Endodermal cell (in vitro differentiated cells): ENCODE results near the gene ZBTB25. TPM values are rescaled to one million over a fixed set of nuclear protein-coding genes. Genes with fewer than 3 reads are reported as not detected.

Experiments used
- DNase-seq: peaks from one replicate; pipeline ENCODE4 v3.0.0-alpha.2; 2017
- H3K27ac ChIP-seq: 2 replicates; pipeline ENCODE4 v1.5.1; 2013; ENCODE audit warnings: mild to moderate bottlenecking, low read depth, low read length, moderate library complexity
- H3K27me3 ChIP-seq: 2 replicates; pipeline ENCODE4 v1.6.1; 2013; ENCODE audit warnings: mild to moderate bottlenecking, low read length, moderate library complexity; ENCODE audit not compliant: insufficient read depth, control insufficient read depth, poor library complexity, severe bottlenecking
- H3K36me3 ChIP-seq: 2 replicates; pipeline ENCODE4 v1.7.0; 2013; ENCODE audit warnings: mild to moderate bottlenecking, low read length, moderate library complexity; ENCODE audit not compliant: control insufficient read depth, insufficient read depth
- H3K4me1 ChIP-seq: one replicate; pipeline ENCODE4 v1.7.0; 2013; ENCODE audit warnings: low read length; ENCODE audit not compliant: control insufficient read depth, insufficient read depth
- H3K4me3 ChIP-seq: 2 replicates; pipeline ENCODE4 v1.5.1; 2013; ENCODE audit warnings: mild to moderate bottlenecking, low read length, moderate library complexity
- H3K9ac ChIP-seq: 2 replicates; pipeline ENCODE4 v1.6.1; 2013; ENCODE audit warnings: mild to moderate bottlenecking, low read length, moderate library complexity; ENCODE audit not compliant: poor library complexity, severe bottlenecking; ENCODE audit errors: extremely low read depth
- H3K9me3 ChIP-seq: 2 replicates; pipeline ENCODE4 v1.6.1; 2013; ENCODE audit warnings: mild to moderate bottlenecking, low read length, moderate library complexity; ENCODE audit not compliant: control insufficient read depth
- H3K27ac Mint-ChIP-seq: 2 replicates; pipeline ENCODE4 v1.8.0; 2020; ENCODE audit warnings: mixed read lengths
- H3K27me3 Mint-ChIP-seq: 2 replicates; pipeline ENCODE4 v1.8.0; 2021; ENCODE audit warnings: mild to moderate bottlenecking, mixed read lengths; ENCODE audit not compliant: insufficient read depth
- H3K36me3 Mint-ChIP-seq: 2 replicates; pipeline ENCODE4 v1.8.0; 2020; ENCODE audit warnings: low read depth, mixed read lengths
- H3K4me1 Mint-ChIP-seq: 2 replicates; pipeline ENCODE4 v1.8.0; 2020; ENCODE audit warnings: mixed read lengths
- H3K4me3 Mint-ChIP-seq: 2 replicates; pipeline ENCODE4 v1.8.0; 2020; ENCODE audit warnings: mild to moderate bottlenecking, moderate library complexity, mixed read lengths
- H3K9me3 Mint-ChIP-seq: 2 replicates; pipeline ENCODE4 v1.8.0; 2020; ENCODE audit warnings: mild to moderate bottlenecking, mixed read lengths
- CTCF ChIP-seq: fragments of 200-600 bp; sonication (generic); conservative IDR thresholded peaks from 2 replicates; pipeline ENCODE4 v1.5.0; 2021; ENCODE audit warnings: antibody characterized with exemption, mild to moderate bottlenecking
- WGBS, 2 experiments: methylation state at CpG; one replicate each; pipeline versions ENCODE4 v1.1.5 to v1.1.7; 2013; ENCODE audit warnings: missing lambda C conversion rate in 2 of 2, mixed read lengths in 1 of 2; ENCODE audit not compliant: insufficient coverage in 1 of 2, insufficient read length in 1 of 2; 5-methylcytosine and 5-hydroxymethylcytosine counted together
- total RNA-seq, 2 donors: library from RNA; stranded (reverse); fragmentation: NEBNext Ultra II Directional in 1 of 2; extraction: Animal tissue kit (Norgen Biotek cat#: 25700) in 1 of 2; gene quantifications; 2 replicates in 1 of 2; 3 replicates in 1 of 2; pipeline ENCODE4 v1.2.1, GENCODE V29; 2021

ZBTB25 gene
- total RNA-seq, 2 donors from 2014 or later, result 14.0 to 17.0 TPM

- H3K36me3 ChIP-seq, result peaks cover 45% of the 10 kb centered on the region
- no peak overlapping the region for H3K4me3 ChIP-seq
- no peaks in the 10 kb centered on the region for H3K4me1 ChIP-seq
- Mint-ChIP-seq H3K27ac (no peak overlapping the region), H3K4me1 (peaks cover 4% of the 10 kb centered on the region), H3K9me3 (no peaks in the 10 kb centered on the region), H3K36me3 (peaks cover 44% of the 10 kb centered on the region), H3K27me3 (no peaks in the 10 kb centered on the region), H3K4me3 (no peak overlapping the region)
- no peaks in the 10 kb centered on the region for H3K27me3 ChIP-seq
- no peak for TF ChIP-seq CTCF
- 100% methylated on average over 2 of the region's 2 CpGs for WGBS, 2 experiments
- H3K27ac ChIP-seq, result no peak overlapping the region
- H3K9ac ChIP-seq, result no peak overlapping the region
- no peaks in the 10 kb centered on the region for H3K9me3 ChIP-seq
- DNase-seq, result no peak
These were observed 96.3 kb downstream of the ZBTB25 start for GRCh38 chr14:64407329-64407728.

- peaks cover 42% of the 10 kb centered on the region for H3K36me3 ChIP-seq
- H3K9me3 Mint-ChIP-seq, result no peaks in the 10 kb centered on the region
- DNase-seq, result no peak
- H3K27ac ChIP-seq, result no peak overlapping the region
- H3K36me3 Mint-ChIP-seq, result peaks cover 35% of the 10 kb centered on the region
- no peak overlapping the region for H3K9ac ChIP-seq
- H3K9me3 ChIP-seq, result no peaks in the 10 kb centered on the region
- no peak overlapping the region for H3K27ac Mint-ChIP-seq
- H3K4me1 Mint-ChIP-seq, result peaks cover 1% of the 10 kb centered on the region
- H3K4me3 ChIP-seq, result no peak overlapping the region
- no peak for TF ChIP-seq CTCF
- no peaks in the 10 kb centered on the region for H3K27me3 ChIP-seq
- no peaks in the 10 kb centered on the region for H3K27me3 Mint-ChIP-seq
- WGBS, 2 experiments, result 99% methylated on average over 4 of the region's 4 CpGs; no CpG with 5 or more reads in 1 of the 2 experiments
- no peaks in the 10 kb centered on the region for H3K4me1 ChIP-seq
- H3K4me3 Mint-ChIP-seq, result no peak overlapping the region
These were observed 98.3 kb downstream of the ZBTB25 start for GRCh38 chr14:64405295-64405694.

- Histone ChIP-seq H3K9ac (no peak overlapping the region), H3K27ac (no peak overlapping the region), H3K9me3 (no peaks in the 10 kb centered on the region), H3K4me3 (no peak overlapping the region), H3K27me3 (no peaks in the 10 kb centered on the region), H3K4me1 (no peaks in the 10 kb centered on the region), H3K36me3 (peaks cover 33% of the 10 kb centered on the region)
- Mint-ChIP-seq H3K4me1 (no peaks in the 10 kb centered on the region), H3K36me3 (peaks cover 31% of the 10 kb centered on the region), H3K9me3 (no peaks in the 10 kb centered on the region), H3K27me3 (no peaks in the 10 kb centered on the region), H3K4me3 (no peak overlapping the region), H3K27ac (no peak overlapping the region)
- DNase-seq, result no peak
- 100% methylated on average over 1 of the region's 1 CpG; no CpG with 5 or more reads in 1 of the 2 experiments for WGBS, 2 experiments
- no peak for TF ChIP-seq CTCF
These were observed 101.7 kb downstream of the ZBTB25 start for GRCh38 chr14:64401949-64402348.
